GM12801 (cell line): ENCODE data around the gene EMILIN1.

ENCODE experiments used
- TF ChIP-seq, protein P1 (sequence below): IDR thresholded peaks from one replicate; pipeline ENCODE4 v1.5.1; 2011; ENCODE audit warnings: control low read depth; ENCODE audit not compliant: insufficient read length; ENCODE audit errors: extremely low read depth

The EMILIN1 gene

DNA sequence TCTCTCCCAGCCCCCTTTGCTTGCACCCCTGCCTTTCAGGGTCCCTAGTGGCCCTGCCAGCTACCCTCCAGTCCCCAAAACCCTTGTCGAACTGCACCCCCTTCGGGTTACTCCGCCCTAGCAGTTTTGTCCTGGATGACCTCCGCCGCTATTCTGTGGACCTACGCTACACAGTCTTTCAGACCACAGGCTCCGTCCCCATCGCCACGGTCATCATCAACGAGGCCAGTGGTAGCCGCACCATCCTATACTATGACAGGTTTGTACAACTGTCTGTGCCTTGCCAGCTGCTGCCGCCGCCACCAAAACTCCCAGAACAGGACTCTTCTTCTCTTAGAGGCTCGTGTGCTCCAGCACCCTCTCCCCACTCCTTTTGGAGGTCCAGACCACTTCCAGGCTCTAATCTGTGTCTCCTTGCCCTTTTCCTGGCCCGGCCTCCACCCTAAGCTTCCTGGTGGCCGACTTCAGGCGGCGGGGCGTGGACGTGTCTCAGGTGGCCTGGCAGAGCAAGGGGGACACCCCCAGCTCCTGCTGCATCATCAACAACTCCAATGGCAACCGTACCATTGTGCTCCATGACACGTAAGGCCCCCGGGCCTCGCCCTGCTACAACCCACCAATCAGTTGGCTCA, 16.1 kb downstream of the EMILIN1 start:
- TF ChIP-seq, protein P1, sequence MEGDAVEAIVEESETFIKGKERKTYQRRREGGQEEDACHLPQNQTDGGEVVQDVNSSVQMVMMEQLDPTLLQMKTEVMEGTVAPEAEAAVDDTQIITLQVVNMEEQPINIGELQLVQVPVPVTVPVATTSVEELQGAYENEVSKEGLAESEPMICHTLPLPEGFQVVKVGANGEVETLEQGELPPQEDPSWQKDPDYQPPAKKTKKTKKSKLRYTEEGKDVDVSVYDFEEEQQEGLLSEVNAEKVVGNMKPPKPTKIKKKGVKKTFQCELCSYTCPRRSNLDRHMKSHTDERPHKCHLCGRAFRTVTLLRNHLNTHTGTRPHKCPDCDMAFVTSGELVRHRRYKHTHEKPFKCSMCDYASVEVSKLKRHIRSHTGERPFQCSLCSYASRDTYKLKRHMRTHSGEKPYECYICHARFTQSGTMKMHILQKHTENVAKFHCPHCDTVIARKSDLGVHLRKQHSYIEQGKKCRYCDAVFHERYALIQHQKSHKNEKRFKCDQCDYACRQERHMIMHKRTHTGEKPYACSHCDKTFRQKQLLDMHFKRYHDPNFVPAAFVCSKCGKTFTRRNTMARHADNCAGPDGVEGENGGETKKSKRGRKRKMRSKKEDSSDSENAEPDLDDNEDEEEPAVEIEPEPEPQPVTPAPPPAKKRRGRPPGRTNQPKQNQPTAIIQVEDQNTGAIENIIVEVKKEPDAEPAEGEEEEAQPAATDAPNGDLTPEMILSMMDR: no peak

- TF ChIP-seq, protein P1: no peak
These were observed 17.0 kb downstream of the EMILIN1 start for GRCh38 chr2:27095427-27095744.

DNA sequence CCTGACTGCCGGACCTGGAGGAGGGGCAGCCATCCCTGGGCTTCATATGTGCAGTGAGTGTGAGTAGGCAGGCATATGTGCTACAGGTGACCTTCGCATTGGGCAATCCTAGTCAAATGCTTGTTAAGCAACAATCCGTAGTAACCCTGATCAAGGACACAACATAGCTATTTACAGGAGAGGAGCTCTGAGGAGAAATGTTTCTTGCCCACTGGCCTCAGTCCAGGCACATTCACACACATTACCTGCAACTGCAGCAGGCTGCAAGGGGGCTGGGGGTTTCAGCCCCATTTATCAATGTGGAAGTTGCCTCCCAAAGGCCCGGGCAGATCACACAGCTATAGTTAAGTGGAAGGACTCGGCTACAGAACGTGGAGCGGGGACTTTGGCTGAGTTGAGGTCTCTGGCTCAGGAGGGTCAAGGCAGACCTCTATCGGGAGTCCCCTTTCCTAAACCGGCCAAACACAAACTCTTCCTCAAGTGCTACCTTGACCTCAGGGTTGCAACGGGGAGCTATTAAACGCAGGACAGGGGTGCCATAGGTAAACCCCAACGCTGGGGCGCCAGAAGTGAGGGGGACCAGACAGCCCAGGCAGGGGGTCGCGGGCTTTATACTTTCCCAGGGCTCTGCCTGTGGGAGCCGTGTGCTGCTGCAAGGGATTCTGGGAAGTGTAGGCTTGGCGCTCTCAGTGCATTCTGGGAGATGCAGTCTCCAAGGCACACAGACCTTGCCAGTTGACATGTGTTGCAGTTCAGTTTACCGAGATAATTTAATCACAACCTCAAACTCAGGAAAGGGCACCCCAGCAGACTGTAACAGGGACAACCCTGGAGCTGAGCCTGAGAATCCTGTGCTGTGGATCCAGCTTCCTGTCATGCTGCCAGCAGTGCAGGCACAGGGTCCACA, 17.6 kb downstream of the EMILIN1 start:
- TF ChIP-seq, protein P1: no peak

- TF ChIP-seq, protein P1: no peak
These were observed 18.4 kb downstream of the EMILIN1 start for GRCh38 chr2:27096748-27097297.

DNA sequence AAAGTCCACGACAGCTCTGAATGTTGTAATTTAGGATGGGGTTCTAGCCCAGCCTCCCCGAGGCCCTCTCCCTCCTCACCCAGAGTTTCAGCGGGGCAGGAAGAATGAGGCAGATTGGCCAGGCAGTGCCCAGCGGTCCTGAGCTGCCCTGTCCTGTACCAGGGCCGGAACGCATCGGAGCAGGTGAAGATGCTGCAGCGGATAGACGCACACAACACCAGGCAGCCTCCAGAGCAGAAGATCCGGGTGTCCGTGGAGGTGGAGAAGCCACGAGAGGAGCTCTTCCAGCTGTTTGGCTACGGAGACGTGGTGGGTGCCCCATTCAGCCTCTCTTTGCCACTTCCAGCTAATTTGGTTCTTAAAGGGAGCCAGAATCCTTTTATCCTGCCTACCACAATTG, 18.9 kb downstream of the EMILIN1 start:
- TF ChIP-seq, protein P1: no peak

DNA sequence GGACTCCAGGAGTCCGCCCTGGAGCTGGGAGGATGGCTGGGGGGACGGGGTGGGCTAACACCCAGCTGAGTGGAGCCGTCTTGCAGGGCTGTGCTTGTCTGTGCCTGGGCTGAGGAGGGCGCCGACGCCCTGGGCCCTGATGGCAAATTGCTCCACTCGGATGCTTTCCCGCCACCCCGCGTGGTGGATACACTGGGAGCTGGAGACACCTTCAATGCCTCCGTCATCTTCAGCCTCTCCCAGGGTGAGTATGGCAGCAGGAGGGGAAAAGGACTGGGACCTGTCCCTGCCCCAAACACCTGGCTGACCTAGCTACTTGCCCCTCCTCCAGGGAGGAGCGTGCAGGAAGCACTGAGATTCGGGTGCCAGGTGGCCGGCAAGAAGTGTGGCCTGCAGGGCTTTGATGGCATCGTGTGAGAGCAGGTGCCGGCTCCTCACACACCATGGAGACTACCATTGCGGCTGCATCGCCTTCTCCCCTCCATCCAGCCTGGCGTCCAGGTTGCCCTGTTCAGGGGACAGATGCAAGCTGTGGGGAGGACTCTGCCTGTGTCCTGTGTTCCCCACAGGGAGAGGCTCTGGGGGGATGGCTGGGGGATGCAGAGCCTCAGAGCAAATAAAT, 21.0 kb downstream of the EMILIN1 start:
- TF ChIP-seq, protein P1: no peak

- TF ChIP-seq, protein P1: no peak
These were observed 21.6 kb downstream of the EMILIN1 start for GRCh38 chr2:27100036-27100435.
